Ascending aorta (tissue), 2 donors: ENCODE measurements around the gene MCEE. TPM values are rescaled to one million over a fixed set of nuclear protein-coding genes. Genes with fewer than 3 reads are reported as not detected.
"Not testable (repeated sequence)": the region's sequence is repeated elsewhere in the genome, so short reads cannot be mapped to it uniquely, and the experiment has no call there.

Source experiments
- DNase-seq, 2 donors: peaks; one replicate each; pipeline ENCODE4 v3.0.0-alpha.2; 2019; ENCODE audit warnings: low spot score in 2 of 2
- H3K27ac ChIP-seq, 2 donors: fragments of 200-600 bp; sonication (generic); one replicate each; pipeline ENCODE4 v1.5.1; 2016 to 2017; ENCODE audit warnings: mild to moderate bottlenecking in 1 of 2
- H3K27me3 ChIP-seq: fragments of 200-600 bp; sonication (generic); one replicate; pipeline ENCODE4 v1.5.1; 2017
- H3K36me3 ChIP-seq, 2 donors: fragments of 200-600 bp; sonication (generic); one replicate each; pipeline ENCODE4 v1.5.1; 2016
- H3K4me1 ChIP-seq, 2 donors: fragments of 200-600 bp; sonication (generic); one replicate each; pipeline ENCODE4 v1.5.1; 2016 to 2017; ENCODE audit warnings: mild to moderate bottlenecking in 1 of 2
- H3K4me3 ChIP-seq, 2 donors: fragments of 200-600 bp; sonication (generic); one replicate each; pipeline ENCODE4 v1.5.1; 2016 to 2017; ENCODE audit warnings: mild to moderate bottlenecking in 1 of 2
- H3K9me3 ChIP-seq, 2 donors: fragments of 200-600 bp; sonication (generic); one replicate each; pipeline ENCODE4 v1.5.1; 2016
- intact Hi-C: fragments of 100-400 bp; cut with DNase I; formaldehyde crosslinking; loops from one replicate; pipeline ENCODE4 v1.15.1; 2023
- total RNA-seq: library from RNA; depleted of rRNA; stranded (reverse); fragments of >200 nt; gene quantifications from one replicate; pipeline ENCODE4 v1.1.0, GENCODE V29; 2016
- TF ChIP-seq, protein P1 (sequence below), 3 experiments: fragments of 200-600 bp in 2 of 3; fragments of 450-650 bp in 1 of 3; sonication (generic) in 2 of 3; IDR thresholded peaks; one replicate each; pipeline ENCODE4 v1.5.1; 2016 to 2019; ENCODE audit warnings: antibody characterized with exemption in 3 of 3, mild to moderate bottlenecking in 1 of 3, moderate library complexity in 1 of 3

Gene MCEE
- total RNA-seq, 1 donor from 2014 or later, result 2.0 TPM

DNA sequence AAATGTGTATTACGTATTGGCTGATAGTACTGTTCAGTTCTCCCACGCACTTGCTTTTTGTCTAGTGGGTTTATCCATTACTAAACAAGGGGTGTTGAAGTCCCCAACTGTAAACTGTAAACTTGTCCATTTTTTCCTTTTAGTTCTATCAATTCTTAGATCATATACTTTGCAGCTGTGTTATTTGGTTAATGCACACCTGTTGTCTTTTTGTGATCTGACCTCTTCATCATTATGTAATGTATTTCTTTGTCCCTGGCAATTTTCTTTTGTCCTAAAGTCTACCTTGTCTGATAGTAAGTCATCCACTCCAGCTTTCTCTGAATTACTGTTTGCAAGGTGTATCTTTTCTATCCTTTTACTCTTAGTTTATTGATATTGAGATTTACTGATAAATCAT, 21.9 kb downstream of the MCEE start:
- no peak for DNase-seq
- Histone ChIP-seq H3K4me3 (no peak overlapping the region), H3K36me3 (peaks cover 3 to 15% of the 10 kb centered on the region in 2 donors), H3K4me1 (no peaks in the 10 kb centered on the region), H3K27me3 (no peaks in the 10 kb centered on the region), H3K9me3 (no peaks in the 10 kb centered on the region), H3K27ac (no peak overlapping the region)
- TF ChIP-seq, protein P1, sequence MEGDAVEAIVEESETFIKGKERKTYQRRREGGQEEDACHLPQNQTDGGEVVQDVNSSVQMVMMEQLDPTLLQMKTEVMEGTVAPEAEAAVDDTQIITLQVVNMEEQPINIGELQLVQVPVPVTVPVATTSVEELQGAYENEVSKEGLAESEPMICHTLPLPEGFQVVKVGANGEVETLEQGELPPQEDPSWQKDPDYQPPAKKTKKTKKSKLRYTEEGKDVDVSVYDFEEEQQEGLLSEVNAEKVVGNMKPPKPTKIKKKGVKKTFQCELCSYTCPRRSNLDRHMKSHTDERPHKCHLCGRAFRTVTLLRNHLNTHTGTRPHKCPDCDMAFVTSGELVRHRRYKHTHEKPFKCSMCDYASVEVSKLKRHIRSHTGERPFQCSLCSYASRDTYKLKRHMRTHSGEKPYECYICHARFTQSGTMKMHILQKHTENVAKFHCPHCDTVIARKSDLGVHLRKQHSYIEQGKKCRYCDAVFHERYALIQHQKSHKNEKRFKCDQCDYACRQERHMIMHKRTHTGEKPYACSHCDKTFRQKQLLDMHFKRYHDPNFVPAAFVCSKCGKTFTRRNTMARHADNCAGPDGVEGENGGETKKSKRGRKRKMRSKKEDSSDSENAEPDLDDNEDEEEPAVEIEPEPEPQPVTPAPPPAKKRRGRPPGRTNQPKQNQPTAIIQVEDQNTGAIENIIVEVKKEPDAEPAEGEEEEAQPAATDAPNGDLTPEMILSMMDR (IDR thresholded peaks at IDR 0.05), result no peak
- intact Hi-C loops, result no loop called here

DNA sequence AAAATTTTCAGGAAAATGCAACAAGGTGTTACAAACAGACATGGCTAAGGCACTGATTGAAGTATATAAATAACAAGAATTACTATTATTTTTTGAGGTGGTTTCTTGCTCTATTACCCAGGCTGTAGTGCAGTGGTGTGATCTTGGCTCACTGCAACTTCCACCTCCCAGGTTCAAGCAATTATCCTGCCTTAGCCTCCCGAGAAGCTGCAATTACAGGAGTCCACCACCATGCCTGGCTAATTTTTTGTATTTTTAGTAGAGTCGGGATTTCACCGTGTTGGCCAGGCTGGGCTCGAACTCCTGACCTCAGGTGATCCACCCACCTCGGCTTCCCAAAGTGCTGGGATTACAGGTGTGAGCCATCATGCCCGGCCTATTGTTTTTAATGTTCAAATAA, 23.6 kb downstream of the MCEE start:
- DNase-seq, H3K4me3 ChIP-seq, H3K27ac ChIP-seq, intact Hi-C loops, H3K9me3 ChIP-seq, H3K4me1 ChIP-seq, H3K27me3 ChIP-seq: not testable (repeated sequence)
- H3K36me3 ChIP-seq, result peaks cover 0 to 11% of the 10 kb centered on the region in 2 donors

DNA sequence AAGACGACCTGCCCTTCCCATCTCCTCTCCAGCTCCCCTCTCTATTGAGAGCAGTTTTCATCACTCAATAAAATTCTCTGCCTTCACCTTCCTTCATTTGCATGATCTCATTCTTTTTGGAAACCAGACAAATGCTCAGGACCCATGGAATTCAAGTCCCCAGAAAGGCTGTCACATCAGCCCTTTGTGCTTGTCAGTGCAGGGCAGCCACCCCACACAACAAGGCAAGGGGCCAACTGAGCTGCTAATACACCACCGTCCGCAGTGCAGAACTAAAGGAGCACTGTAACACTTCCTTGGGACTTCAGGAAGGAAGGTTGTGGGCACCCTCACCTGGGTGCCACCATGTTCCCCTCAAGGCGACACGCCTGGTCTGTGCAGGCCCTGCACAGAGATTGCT, 26.2 kb downstream of the MCEE start:
- Histone ChIP-seq H3K36me3 (no peaks in the 10 kb centered on the region), H3K27ac (no peak overlapping the region), H3K9me3 (no peaks in the 10 kb centered on the region), H3K4me1 (no peaks in the 10 kb centered on the region), H3K27me3 (no peaks in the 10 kb centered on the region), H3K4me3 (no peak overlapping the region)
- DNase-seq, result no peak
- intact Hi-C loops, result no loop called here
- TF ChIP-seq, protein P1 (IDR thresholded peaks at IDR 0.05), result no peak

DNA sequence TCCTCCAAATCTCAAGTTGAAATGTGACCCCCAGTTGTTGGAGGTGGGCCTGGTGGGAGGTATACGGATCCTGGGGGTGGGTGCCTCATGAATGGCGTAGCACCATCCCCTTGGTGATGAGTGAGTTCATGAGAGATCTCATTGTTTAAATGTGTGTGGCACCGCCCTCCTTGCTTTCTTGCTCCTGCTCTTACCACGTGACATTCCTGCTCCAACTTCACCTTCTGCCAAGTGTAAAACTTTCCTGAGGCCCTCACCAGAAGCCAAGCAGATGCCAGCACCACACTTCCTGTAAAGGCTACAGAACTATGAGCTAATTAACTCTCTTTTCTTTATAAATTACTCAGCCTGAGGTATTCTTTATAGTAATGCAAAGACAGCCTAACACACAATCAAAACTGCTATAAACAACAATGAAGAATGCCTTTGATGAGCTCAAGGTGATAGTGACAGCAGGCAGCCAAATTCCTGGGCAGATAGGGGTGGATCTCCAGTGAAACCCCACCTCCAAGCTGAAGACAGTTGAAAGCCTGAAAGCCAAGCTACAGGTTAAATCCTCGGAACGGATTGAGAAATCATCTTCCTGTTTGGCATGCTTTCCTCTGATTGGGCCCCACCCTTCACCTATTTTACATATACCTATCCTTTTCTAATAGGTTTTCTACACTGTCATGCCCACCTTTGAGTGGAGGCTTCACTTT, 26.9 kb downstream of the MCEE start:
- no peaks in the 10 kb centered on the region for H3K36me3 ChIP-seq
- no peaks in the 10 kb centered on the region for H3K9me3 ChIP-seq
- intact Hi-C loops, result no loop called here
- no peak overlapping the region for H3K4me3 ChIP-seq
- H3K27me3 ChIP-seq, result no peaks in the 10 kb centered on the region
- DNase-seq, result no peak
- no peak overlapping the region for H3K27ac ChIP-seq
- TF ChIP-seq, protein P1 (IDR thresholded peaks at IDR 0.05), result no peak
- H3K4me1 ChIP-seq, result no peaks in the 10 kb centered on the region

DNA sequence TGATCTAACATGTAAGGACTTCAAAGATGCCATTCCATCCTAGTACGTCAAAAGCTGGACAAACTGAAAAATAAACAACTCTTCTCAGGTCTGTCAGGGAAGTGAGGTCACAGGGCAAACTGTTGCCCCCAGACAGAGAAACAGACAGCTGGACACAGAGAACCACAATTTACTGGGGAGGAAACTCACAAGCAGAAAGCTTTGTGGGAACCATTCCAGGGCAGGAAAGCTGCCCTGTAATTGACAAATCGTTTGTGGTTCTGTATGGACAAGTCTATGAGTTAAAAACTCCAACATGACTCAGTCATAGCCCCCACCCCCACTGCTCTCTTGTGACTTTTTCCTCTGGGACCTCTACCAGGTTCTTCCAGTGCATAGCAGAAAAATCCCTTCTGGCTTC, 28.4 kb downstream of the MCEE start:
- no peaks in the 10 kb centered on the region for H3K36me3 ChIP-seq
- no peaks in the 10 kb centered on the region for H3K4me1 ChIP-seq
- intact Hi-C loops, result no loop called here
- no peaks in the 10 kb centered on the region for H3K27me3 ChIP-seq
- DNase-seq, result no peak
- H3K9me3 ChIP-seq, result no peaks in the 10 kb centered on the region
- TF ChIP-seq, protein P1 (IDR thresholded peaks at IDR 0.05), result no peak
- H3K4me3 ChIP-seq, result no peak overlapping the region
- no peak overlapping the region for H3K27ac ChIP-seq

DNA sequence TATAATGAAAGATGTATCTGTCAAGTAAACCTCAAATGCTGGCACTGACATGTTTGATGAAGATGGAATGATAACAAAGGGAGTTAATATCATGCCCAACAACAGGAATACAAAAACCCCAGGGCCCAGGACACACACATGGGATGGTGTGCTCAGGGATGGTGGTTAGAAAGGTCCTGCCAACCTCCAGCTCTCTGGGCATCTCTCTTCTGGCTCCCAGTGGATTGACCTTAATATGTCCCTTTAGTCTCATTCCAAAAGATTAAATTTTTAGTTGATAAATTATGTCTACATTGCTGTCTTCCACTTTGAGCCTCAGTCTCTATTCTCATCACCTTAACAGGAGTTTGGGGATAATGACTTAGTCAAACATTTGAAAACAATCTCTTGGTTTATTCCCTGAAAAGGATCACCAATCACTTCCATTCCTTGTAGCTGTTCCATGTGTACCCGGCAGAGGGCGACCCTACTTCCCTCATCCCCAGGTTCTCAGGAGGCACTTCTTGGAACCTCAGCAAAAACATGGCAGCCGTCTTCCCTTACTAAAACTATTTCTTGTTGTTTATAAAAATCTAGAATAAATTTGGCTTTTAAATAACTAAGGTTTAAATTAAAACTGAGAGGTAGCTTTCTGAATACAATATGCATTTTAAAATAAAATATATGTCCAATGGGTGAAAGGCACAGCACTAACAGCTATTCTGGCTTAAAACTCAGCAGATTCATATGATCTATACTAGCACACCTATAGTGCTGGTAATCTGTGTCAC, 29.6 kb downstream of the MCEE start:
- H3K9me3 ChIP-seq, result no peaks in the 10 kb centered on the region
- H3K27ac ChIP-seq, result no peak overlapping the region
- H3K4me1 ChIP-seq, result no peaks in the 10 kb centered on the region
- intact Hi-C loops, result no loop called here
- TF ChIP-seq, protein P1 (IDR thresholded peaks at IDR 0.05), result peak; percentile 31 to 58 (median 35)
- no peaks in the 10 kb centered on the region for H3K36me3 ChIP-seq
- H3K27me3 ChIP-seq, result no peaks in the 10 kb centered on the region
- peak in 1 of 2 donors; percentile 70 for DNase-seq
- H3K4me3 ChIP-seq, result no peak overlapping the region

DNA sequence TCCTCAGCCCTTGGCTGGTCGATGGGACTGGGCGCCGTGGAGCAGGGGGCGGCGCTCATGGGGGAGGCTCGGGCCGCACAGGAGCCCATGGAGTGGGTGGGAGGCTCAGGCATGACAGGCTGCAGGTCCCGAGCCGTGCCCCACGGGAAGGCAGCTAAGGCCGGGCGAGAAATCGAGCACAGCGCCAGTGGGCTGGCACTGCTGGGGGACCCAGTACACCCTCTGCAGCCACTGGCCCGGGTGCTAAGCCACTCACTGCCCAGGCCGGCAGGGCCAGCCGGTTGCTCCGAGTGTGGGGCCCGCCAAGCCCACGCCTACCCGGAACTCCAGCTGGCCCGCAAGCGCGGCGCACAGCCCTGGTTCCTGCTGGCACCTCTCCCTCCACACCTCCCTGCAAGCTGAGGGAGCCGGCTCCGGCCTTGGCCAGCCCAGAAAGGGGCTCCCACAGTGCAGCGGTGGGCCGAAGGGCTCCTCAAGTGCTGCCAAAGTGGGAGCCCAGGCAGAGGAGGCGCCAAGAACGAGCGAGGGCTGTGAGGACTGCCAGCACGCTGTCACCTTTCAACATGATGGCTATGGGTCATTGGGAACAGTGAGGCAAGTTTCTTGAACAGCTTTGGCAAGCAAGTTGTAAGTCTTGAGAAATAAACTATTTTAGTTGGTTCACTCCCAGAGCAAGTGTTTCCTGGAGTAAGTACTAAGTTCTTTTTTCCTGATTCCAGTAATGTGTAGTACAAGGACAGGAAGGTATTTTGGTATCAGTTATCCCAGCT, 37.4 kb downstream of the MCEE start:
- intact Hi-C loops, H3K36me3 ChIP-seq, H3K27me3 ChIP-seq, H3K4me1 ChIP-seq, H3K9me3 ChIP-seq, H3K4me3 ChIP-seq: not testable (repeated sequence)
- H3K27ac ChIP-seq, result peak overlapping the region in 1 of 2 donors; percentile 6
- DNase-seq, result peak in 1 of 2 donors; percentile 72

DNA sequence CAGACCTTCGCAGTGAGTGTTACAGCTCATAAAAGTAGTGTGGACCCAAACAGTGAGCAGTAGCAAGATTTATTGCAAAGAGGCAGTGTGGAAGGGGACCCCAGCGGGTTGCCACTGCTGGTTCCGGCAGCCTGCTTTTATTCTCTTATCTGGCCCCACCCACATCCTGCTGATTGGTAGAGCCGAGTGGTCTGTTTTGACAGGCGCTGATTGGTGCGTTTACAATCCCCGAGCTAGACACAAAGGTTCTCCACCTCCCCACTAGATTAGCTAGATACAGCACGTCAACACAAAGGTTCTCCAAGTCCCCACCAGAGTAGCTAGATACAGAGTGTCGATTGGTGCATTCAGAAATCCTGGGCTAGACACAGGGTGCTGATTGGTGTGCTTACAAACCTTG, 38.2 kb downstream of the MCEE start:
- intact Hi-C loops, H3K9me3 ChIP-seq, H3K4me3 ChIP-seq, H3K27me3 ChIP-seq, DNase-seq, H3K4me1 ChIP-seq, H3K27ac ChIP-seq, H3K36me3 ChIP-seq: not testable (repeated sequence)
